ENCODE measurements around the gene MYOZ1.

MYOZ1 gene

GRCh38 chr10:73639286-73639685, 2.0 kb downstream of the MYOZ1 start:
- TF ChIP-seq PPARA (CRISPR knock-in tag; IDR thresholded peaks at IDR 0.05; ENCODE audit: borderline replicate concordance), result no peak
- TF ChIP-seq CSDC2 (CRISPR knock-in tag; IDR thresholded peaks at IDR 0.05), result no peak
- TF ChIP-seq TOX (CRISPR knock-in tag; IDR thresholded peaks at IDR 0.05; ENCODE audit: borderline replicate concordance), result no peak
- no peak for TF ChIP-seq ARNTL (CRISPR knock-in tag; IDR thresholded peaks at IDR 0.05; ENCODE audit: borderline replicate concordance, low read depth)
- TF ChIP-seq ZNF70 (CRISPR knock-in tag; IDR thresholded peaks at IDR 0.05), result no peak
- TF ChIP-seq ZFP30 (CRISPR knock-in tag; IDR thresholded peaks at IDR 0.05), result no peak
- TF ChIP-seq ZNF565 (CRISPR knock-in tag; conservative IDR thresholded peaks at IDR 0.05; ENCODE audit: low read depth), result no peak
- TF ChIP-seq RARB (CRISPR knock-in tag; IDR thresholded peaks at IDR 0.05), result no peak
- no peak for TF ChIP-seq PATZ1 (CRISPR knock-in tag; IDR thresholded peaks at IDR 0.05; ENCODE audit: borderline replicate concordance)
- ATAC-seq, result no peak

GRCh38 chr10:73635781-73636180, 5.5 kb downstream of the MYOZ1 start:
- TF ChIP-seq PPARA (CRISPR knock-in tag; IDR thresholded peaks at IDR 0.05; ENCODE audit: borderline replicate concordance) (no peak), POU6F1 (CRISPR knock-in tag; IDR thresholded peaks at IDR 0.05; ENCODE audit: borderline replicate concordance, low read depth) (no peak), ZC3H10 (CRISPR knock-in tag; IDR thresholded peaks at IDR 0.05) (no peak), TSHZ2 (CRISPR knock-in tag; IDR thresholded peaks at IDR 0.05) (no peak), ZNF8 (CRISPR knock-in tag; IDR thresholded peaks at IDR 0.05) (no peak), ZFP30 (CRISPR knock-in tag; IDR thresholded peaks at IDR 0.05) (no peak), SNAI2 (CRISPR knock-in tag; IDR thresholded peaks at IDR 0.05) (no peak), ISL1 (CRISPR knock-in tag; IDR thresholded peaks at IDR 0.05) (no peak), ZFP3 (CRISPR knock-in tag; IDR thresholded peaks at IDR 0.05) (no peak), PATZ1 (CRISPR knock-in tag; IDR thresholded peaks at IDR 0.05; ENCODE audit: borderline replicate concordance) (no peak), CREB5 (CRISPR knock-in tag; IDR thresholded peaks at IDR 0.05; ENCODE audit: low read depth) (no peak), ZNF70 (CRISPR knock-in tag; IDR thresholded peaks at IDR 0.05) (no peak)
- no peak for ATAC-seq

- ATAC-seq, result no peak
- TF ChIP-seq ZFP30 (CRISPR knock-in tag; IDR thresholded peaks at IDR 0.05) (no peak), ISL1 (CRISPR knock-in tag; IDR thresholded peaks at IDR 0.05) (no peak), OSR1 (CRISPR knock-in tag; IDR thresholded peaks at IDR 0.05) (no peak), TSHZ2 (CRISPR knock-in tag; IDR thresholded peaks at IDR 0.05) (no peak), PPARA (CRISPR knock-in tag; IDR thresholded peaks at IDR 0.05; ENCODE audit: borderline replicate concordance) (no peak), TOX (CRISPR knock-in tag; IDR thresholded peaks at IDR 0.05; ENCODE audit: borderline replicate concordance) (no peak), ZFP3 (CRISPR knock-in tag; IDR thresholded peaks at IDR 0.05) (no peak), CREB5 (CRISPR knock-in tag; IDR thresholded peaks at IDR 0.05; ENCODE audit: low read depth) (no peak)
Measured at GRCh38 chr10:73634421-73634820, 6.9 kb downstream of the MYOZ1 start.
